ENCODE data around the gene LRRC4C.

LRRC4C gene

DNA sequence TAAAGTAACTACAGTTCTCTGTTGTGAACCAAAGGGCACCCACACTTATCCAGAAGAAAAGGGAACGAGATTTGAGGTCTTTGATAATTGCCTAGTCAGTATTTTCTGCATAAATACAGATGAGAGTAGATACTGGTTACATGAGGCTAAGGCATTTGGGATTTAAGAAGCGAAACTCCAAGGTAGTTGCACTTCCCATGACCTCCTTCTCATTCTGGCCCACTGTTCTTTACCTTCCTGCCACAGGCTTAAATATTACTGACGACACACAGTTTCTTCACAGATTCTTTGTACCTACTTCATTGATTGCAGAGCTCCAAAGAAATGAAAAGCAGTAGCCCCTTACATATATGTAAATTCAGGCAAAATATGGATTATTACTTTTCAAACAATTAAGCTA is 915.3 kb downstream of the LRRC4C start:
- no peak for TF ChIP-seq CEBPB (IDR thresholded peaks at IDR 0.05)
- TF ChIP-seq FOXM1 (IDR thresholded peaks at IDR 0.05; ENCODE audit: borderline replicate concordance, low read depth): no peak
- no peak for TF ChIP-seq TEAD4 (IDR thresholded peaks at IDR 0.05)
- TF ChIP-seq YY1 (IDR thresholded peaks at IDR 0.05; ENCODE audit: low read depth): no peak
- no peak for TF ChIP-seq USF1 (IDR thresholded peaks at IDR 0.05)
- no peak for TF ChIP-seq RAD21 (IDR thresholded peaks at IDR 0.05; ENCODE audit: low read depth)
- TF ChIP-seq EGR1 (IDR thresholded peaks at IDR 0.05): no peak
- no peak for TF ChIP-seq EP300 (IDR thresholded peaks at IDR 0.05; ENCODE audit: borderline replicate concordance)
- TF ChIP-seq TCF12 (IDR thresholded peaks at IDR 0.05; ENCODE audit: low read depth): no peak
- no peak for TF ChIP-seq ZBTB7A (IDR thresholded peaks at IDR 0.05; ENCODE audit: low read depth)

GRCh38 chr11:40542821-40543220 is 916.6 kb downstream of the LRRC4C start:
- TF ChIP-seq TEAD4 (IDR thresholded peaks at IDR 0.05) (no peak), TCF12 (IDR thresholded peaks at IDR 0.05; ENCODE audit: low read depth) (no peak), MAX (IDR thresholded peaks at IDR 0.05) (no peak)

DNA sequence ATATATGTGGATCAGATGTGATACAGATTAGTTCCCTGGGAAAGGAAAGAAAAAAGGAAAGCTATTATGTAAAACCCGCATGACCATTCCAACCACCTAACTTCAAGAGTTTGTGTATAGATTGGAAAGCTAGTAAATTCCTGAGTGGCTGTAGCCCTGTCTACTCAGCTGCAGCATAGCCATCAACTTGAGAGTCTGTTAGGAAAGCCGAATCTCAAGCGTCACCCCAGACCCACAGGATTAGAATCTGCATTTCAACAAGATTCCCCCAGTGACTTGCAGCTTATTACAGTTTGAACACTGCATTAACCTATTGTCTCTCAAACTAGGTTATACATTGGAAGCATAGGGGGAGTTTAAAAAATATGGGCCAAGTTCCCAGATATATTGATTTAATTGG is 921.7 kb downstream of the LRRC4C start:
- TF ChIP-seq TEAD4 (IDR thresholded peaks at IDR 0.05): no peak

DNA sequence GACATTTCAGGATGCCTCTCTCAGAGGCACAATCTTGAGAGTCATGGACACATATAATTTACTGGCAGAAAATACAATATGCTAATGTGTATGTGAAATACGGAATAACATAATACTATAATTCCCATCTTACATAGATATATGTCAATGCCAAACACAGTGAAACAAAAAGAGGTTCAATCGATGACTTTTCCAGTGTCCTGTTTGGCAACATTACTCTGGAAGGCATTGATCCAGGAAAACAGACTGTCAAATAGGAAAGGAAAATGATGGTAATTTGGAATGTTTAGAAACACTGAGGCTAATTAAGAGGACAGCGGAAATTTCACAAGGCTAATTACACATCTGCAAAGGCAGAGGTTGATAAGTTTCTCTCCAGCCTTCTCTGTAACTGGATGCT is 942.3 kb downstream of the LRRC4C start:
- TF ChIP-seq NFIC (IDR thresholded peaks at IDR 0.05): no peak
- no peak for TF ChIP-seq USF1 (IDR thresholded peaks at IDR 0.05)
- no peak for TF ChIP-seq CEBPB (IDR thresholded peaks at IDR 0.05)
- TF ChIP-seq TCF12 (IDR thresholded peaks at IDR 0.05; ENCODE audit: low read depth): no peak
- no peak for TF ChIP-seq TEAD4 (IDR thresholded peaks at IDR 0.05)
- TF ChIP-seq YY1 (IDR thresholded peaks at IDR 0.05; ENCODE audit: low read depth): no peak
- TF ChIP-seq RAD21 (IDR thresholded peaks at IDR 0.05; ENCODE audit: low read depth): no peak
- no peak for TF ChIP-seq FOXM1 (IDR thresholded peaks at IDR 0.05; ENCODE audit: borderline replicate concordance, low read depth)
- no peak for TF ChIP-seq REST (IDR thresholded peaks at IDR 0.05; ENCODE audit: low read depth)
- no peak for TF ChIP-seq EGR1 (IDR thresholded peaks at IDR 0.05)
- no peak for TF ChIP-seq MAX (IDR thresholded peaks at IDR 0.05)
- no peak for TF ChIP-seq ZBTB7A (IDR thresholded peaks at IDR 0.05; ENCODE audit: low read depth)
- no peak for TF ChIP-seq TAF1 (IDR thresholded peaks at IDR 0.05; ENCODE audit: low read depth)
- TF ChIP-seq EP300 (IDR thresholded peaks at IDR 0.05; ENCODE audit: borderline replicate concordance): no peak
- TF ChIP-seq CREB1 (IDR thresholded peaks at IDR 0.05; ENCODE audit: low read depth): no peak

GRCh38 chr11:40514124-40514523 is 945.3 kb downstream of the LRRC4C start:
- TF ChIP-seq YY1 (IDR thresholded peaks at IDR 0.05; ENCODE audit: low read depth) (no peak), USF1 (IDR thresholded peaks at IDR 0.05) (no peak), MAX (IDR thresholded peaks at IDR 0.05) (no peak), TCF12 (IDR thresholded peaks at IDR 0.05; ENCODE audit: low read depth) (no peak)

GRCh38 chr11:40513281-40513680 is 946.2 kb downstream of the LRRC4C start:
- TF ChIP-seq EP300 (IDR thresholded peaks at IDR 0.05; ENCODE audit: borderline replicate concordance) (no peak), MAX (IDR thresholded peaks at IDR 0.05) (no peak), USF1 (IDR thresholded peaks at IDR 0.05) (no peak), TEAD4 (IDR thresholded peaks at IDR 0.05) (no peak), REST (IDR thresholded peaks at IDR 0.05; ENCODE audit: low read depth) (no peak), EGR1 (IDR thresholded peaks at IDR 0.05) (no peak), RAD21 (IDR thresholded peaks at IDR 0.05; ENCODE audit: low read depth) (no peak), TCF12 (IDR thresholded peaks at IDR 0.05; ENCODE audit: low read depth) (no peak), ZBTB7A (IDR thresholded peaks at IDR 0.05; ENCODE audit: low read depth) (no peak), CREB1 (IDR thresholded peaks at IDR 0.05; ENCODE audit: low read depth) (no peak), YY1 (IDR thresholded peaks at IDR 0.05; ENCODE audit: low read depth) (no peak), FOXM1 (IDR thresholded peaks at IDR 0.05; ENCODE audit: borderline replicate concordance, low read depth) (no peak), NFIC (IDR thresholded peaks at IDR 0.05) (no peak)
